HFF-Myc (cell line): ENCODE results near the gene JPH3.
A peak's percentile ranks its signal among the peaks of the same experiment; 100 is the strongest.

Experiments
- DNase-seq: peaks from one replicate; pipeline ENCODE4 v3.0.0-alpha.2; 2011; ENCODE audit warnings: low read depth; ENCODE audit errors: extremely low read depth
- H3K4me3 ChIP-seq: replicated peaks from 2 replicates; pipeline ENCODE4 v1.5.1; 2011; ENCODE audit warnings: low read depth, mild to moderate bottlenecking, control low read depth, low read length
- CTCF ChIP-seq: IDR thresholded peaks from 2 replicates; pipeline ENCODE4 v1.5.1; 2012; ENCODE audit warnings: mild to moderate bottlenecking, low read depth, low read length, control low read depth; ENCODE audit errors: missing control alignments

Gene JPH3

GRCh38 chr16:87634411-87634810, 32.1 kb downstream of the JPH3 start:
- no peak for TF ChIP-seq CTCF
- DNase-seq, result no peak
- H3K4me3 ChIP-seq, result no peak overlapping the region

GRCh38 chr16:87635541-87636049, 33.3 kb downstream of the JPH3 start:
- no peak for DNase-seq
- peak; percentile 60 for TF ChIP-seq CTCF
- no peak overlapping the region for H3K4me3 ChIP-seq

- no peak overlapping the region for H3K4me3 ChIP-seq
- peak; percentile 39 for DNase-seq
- TF ChIP-seq CTCF, result peak; percentile 72
These were observed 33.9 kb downstream of the JPH3 start for GRCh38 chr16:87636050-87636684.

- DNase-seq, result no peak
- H3K4me3 ChIP-seq, result no peak overlapping the region
- no peak for TF ChIP-seq CTCF
These were observed 34.4 kb downstream of the JPH3 start for GRCh38 chr16:87636741-87637140.

- no peak for TF ChIP-seq CTCF
- H3K4me3 ChIP-seq, result no peak overlapping the region
- DNase-seq, result no peak
These were observed 35.0 kb downstream of the JPH3 start for GRCh38 chr16:87637357-87637756.

- no peak overlapping the region for H3K4me3 ChIP-seq
- no peak for TF ChIP-seq CTCF
- no peak for DNase-seq
These were observed 36.4 kb downstream of the JPH3 start for GRCh38 chr16:87638736-87639135.

- no peak overlapping the region for H3K4me3 ChIP-seq
- no peak for DNase-seq
- no peak for TF ChIP-seq CTCF
These were observed 39.4 kb downstream of the JPH3 start for GRCh38 chr16:87641721-87642120.
